COR-L47 (cell line): ENCODE data around the gene TEX2.

ENCODE experiments used
- DNase-seq: peaks from one replicate; lab custom pipeline; 2025; lab: John Stamatoyannopoulos, UW

The TEX2 gene

DNA sequence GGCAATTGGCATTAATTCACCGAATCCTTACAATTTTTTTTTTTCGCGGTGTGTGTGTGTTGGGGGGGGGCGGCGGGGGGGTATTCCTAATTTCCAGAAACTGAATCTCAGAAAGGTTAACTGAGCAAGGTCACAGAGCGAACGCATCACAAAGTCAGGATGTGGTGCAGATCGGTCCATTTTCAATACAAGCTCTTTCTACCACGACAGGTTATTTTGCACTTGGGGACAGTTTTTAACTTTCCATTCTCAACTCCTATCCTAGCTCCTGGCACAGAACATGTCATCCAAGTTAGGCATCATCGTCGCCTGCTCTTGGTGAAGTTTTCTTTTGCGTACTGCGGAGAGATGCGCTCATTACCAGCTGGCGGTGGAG is 117.7 kb downstream of the TEX2 start:
- DNase-seq = no peak

DNA sequence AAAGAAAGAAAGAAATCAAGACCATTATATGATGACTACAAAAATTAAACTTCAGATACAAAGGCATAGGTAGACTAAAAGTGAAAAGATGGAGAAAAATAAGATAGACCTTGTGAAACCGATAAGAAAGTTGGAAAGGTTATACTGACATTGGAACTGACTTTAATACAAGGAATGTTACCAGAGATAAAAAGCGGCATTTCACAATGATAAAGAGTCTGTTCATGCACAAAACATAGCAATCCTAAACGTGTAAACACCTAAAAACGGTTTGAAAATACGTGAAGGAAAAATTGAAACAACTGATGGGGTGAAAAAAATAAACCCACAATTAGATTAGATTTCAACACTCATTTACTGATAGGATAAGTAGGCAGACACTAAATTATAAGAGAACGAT is 123.5 kb downstream of the TEX2 start:
- DNase-seq = no peak

DNA sequence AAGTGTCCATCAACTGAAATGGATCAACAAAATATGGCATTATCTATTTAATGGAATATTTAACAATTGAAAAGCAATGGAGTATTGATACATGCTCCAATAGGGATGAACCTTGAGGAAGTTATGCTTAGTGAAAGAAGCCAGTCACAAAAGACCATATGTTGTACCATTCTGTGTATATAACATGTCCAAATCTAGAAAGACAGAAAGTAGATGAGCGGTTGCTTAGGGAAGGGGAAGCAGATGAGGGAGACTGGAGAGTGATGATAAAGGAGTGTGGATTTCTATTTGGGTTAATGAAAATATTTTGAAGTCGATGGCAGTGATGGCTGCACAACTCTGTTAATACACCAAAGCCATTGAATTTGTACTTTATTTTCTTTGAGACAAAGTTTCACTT is 124.6 kb downstream of the TEX2 start:
- DNase-seq = no peak

DNA sequence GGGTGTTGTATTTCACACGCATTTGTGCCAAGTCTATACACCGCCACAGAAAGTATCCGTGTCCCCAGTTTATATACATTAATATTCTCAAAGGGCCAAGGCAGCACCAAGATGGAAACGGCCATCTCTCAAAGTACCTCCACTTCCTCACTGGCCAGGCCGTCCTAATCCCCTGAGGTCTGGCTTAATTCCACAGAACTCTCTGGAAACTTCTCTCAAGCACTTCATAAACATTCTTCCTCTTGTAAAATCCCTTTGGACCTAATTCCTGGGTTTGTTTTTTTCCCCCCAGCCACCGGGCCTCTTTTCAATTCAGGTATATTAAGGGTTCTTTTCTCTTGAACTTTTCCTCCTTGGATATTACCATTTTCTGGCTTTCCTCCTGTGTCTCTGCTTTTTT is 128.1 kb downstream of the TEX2 start:
- no peak for DNase-seq

DNA sequence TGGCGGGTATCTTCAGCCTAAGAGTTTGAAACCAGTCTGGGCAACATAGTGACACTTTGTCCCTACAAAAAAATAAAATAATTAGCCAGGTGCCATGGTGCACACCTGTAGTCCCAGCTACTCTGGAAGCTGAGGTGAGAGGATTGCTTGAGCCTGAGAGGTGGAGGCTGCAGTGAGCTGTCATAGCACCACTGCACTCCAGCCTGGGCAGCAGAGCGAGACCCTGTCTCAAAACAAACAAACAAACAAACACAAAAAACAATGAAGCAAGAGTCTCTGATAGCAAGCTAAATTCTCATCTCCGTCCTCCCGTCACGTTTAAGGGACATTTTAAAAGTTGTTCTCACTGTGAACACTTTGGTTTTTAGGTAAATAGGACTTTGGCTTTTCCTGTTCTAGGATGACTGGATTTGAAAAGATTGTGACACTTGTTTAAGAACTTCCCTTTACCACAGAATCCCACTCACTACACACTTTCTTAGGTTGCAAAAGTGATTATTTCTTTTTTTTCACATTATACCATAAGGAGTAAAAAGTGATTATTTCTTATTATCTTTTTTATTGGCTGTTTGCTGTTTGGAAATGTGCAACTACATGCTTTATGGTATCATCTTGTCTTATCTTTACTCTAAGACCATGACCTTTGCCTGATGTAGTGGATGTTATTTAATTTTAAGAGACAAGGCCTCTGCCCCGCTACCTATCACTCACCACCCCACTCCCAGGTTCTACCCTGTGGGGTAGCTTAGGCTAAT is 128.7 kb downstream of the TEX2 start:
- DNase-seq = no peak

DNA sequence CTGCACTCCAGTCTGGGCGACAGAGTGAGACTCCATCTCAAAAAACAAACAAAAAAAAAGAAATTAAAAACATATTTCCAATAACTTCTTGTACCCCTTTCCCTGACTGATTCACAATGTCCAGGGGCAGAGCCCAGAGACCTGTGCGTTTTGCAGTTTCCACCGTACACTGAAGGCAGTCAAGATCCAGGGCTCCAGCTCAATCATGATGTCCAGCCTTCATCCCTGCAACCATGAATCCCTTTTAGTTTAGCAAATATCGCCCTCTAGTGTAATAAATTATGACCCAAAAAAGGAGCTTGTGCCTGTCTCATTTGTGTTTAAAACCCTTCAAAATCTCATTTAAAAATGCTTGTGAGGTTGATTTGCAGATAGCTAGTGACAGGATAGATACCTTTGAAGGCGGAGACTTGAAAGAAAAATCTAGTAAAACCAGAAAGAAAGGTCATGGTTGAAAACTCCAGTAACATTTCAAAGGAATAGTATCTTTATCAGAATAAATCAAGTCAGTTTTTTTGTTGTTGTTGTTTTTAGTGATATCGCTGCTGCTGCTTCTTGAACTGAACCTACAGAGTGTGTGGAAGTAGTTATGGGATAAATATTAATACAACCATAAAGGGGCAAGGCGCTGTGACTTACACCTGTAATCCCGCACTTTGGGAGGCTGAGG is 129.4 kb downstream of the TEX2 start:
- peak; percentile 76 for DNase-seq

DNA sequence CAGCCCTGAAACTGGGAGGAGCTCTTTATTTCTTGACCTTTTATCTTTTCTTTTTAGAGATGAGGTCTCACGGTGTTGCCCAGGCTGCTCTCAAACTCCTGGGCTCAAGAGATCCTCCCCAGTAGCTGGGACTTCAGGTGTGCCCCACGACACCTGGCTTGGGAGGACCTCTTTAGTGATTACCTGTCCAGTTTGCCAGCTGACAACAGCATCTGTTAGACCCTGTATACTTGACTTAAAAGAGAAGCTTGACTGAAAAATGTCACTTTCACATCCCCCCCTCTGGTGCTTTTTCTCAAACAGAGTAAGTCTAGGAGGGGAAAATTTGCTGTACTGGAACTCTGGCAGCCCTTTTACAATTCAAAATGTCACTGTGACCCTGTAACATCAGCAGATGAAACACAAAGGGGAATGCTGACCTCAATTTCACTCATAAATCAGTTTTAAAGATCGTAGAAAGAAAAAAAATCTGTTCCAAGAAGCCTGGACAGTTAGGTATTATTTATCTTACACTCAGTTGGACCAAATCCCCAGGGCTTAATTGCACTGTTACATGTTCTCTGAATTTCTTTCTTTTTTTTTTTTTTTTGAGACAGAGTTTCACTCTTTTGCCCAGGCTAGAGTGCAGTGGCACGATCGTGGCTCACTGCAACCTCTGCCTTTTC is 131.3 kb downstream of the TEX2 start:
- no peak for DNase-seq

DNA sequence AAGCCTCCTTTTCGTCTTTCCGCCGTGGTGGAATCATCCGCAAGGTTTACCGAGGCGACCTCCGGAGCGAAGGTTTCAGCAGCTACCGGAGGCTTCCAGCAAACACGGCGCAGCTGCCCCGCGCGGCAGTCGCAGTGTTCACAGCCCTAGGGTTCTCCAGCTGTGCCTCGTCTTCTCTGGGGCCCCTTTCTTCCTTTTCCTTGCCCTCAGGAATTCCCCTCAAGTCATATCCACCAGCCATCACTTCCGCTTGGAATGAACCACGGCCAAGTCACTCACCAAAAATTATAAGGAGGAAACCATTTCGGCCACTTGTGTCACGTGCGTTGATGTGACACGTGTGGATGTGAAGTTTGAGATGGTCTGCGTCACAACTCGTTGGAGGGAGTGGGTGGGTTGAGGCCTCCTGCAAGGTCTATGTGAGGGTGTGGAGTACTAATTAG is 132.5 kb downstream of the TEX2 start:
- DNase-seq = no peak

DNA sequence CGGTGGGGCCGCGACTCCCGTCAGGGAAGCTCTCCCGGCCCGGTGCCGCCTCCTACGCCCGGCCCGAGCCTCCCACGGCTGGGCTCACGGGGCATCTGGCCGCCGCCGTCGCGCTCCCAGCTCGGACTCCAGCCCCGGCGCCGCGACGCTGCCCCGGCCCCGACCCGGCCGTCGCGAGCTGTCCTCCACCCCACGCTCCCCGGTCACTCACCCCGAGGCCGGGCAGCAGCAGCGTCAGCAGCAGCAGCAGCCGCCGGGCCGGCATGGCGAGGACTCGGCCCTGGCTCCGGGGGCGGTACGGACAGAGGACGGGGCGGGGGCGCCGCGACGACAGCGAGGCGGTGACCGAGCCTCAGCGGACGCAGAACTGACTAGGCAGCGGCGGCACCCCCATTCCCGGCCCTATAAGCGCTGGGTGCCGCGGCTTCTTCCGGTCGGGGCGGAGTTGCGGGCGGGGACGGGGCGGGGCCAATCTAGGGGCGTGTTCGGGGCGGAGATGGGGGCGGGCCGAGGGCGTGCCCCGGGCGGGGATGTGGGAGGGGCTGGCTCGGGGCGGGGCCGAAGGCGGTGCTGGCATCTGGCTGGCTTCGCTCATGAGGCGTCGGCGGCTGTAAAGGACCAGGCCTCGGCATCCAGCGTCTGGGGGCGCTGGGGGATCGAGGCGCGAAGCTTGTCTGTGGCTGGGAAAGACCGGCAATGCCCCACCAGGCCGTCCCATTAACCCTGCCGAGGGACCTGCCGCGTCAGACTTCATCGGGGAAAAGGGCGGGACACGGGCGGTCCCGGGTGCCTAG is 133.1 kb downstream of the TEX2 start, which contains the start of gene ERN1:
TSS of gene ERN1 (minus strand) at position 380 of the 794 bp plus-strand sequence. CDS start at position 265, 115 bp downstream.
- peak; percentile 84 for DNase-seq

DNA sequence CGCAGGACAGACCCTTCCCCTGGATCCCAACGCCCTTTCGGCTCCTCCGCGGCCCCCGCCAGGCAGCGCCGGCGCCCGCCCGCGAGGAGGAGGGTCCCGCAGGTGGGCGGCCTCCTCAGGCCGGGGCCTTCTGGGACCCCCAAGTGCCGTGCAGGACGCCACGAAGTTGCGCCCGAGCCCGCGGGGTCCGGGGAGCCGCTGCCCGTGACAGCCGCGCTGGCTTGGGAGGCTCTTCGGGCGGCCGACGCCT is 133.6 kb downstream of the TEX2 start:
- no peak for DNase-seq

DNA sequence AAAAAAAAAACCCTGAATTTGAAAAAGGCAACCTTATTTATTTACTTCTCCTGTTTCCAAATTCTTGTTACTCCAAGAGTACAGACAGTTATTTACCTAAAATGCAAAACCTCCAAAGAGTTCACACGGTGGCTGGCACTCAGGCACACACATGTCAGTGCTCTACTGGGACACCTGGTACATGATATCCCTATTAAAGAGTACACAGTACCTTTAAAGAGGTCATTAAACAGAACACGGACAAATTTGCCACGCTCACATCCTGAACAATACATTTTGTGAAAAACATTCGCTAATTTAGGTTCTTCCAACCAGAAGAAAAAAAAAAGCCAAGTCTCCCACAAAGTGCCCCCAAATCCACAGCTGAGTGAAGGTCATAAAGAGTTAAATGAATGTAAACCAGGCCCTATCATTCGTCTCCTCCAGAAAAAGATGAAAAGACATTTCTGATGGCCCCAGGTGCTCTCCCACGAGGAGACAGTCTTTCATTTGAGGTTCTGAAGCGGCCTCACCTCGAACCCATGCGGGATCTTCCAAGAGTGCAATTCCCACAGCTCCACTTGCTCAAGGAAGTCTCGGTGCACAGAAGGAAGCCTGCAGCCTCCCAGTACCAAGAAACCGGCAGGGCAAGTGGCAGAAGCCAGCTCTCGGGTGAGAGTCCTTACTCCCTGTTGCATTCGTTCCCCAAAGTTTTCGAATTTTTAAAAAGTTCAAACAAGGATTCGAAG is 134.1 kb downstream of the TEX2 start:
- no peak for DNase-seq

DNA sequence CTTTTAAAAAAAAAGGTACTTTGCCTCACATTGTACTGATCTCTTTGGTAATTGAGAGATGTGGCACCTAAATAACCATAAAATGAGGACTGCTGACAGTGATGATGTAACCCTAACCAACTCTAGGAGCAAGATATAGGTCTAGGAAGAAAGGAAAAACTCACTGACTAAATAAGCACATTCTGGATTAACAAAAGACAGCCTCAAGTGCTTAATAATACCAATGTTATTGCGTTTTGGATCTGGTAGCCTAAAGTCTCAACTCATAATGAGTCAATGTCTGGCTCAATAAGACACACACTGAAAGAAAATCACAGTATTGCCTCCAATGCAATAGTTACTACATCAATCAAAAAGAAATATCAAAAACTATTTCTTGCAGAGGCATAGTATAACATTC is 136.1 kb downstream of the TEX2 start:
- no peak for DNase-seq

DNA sequence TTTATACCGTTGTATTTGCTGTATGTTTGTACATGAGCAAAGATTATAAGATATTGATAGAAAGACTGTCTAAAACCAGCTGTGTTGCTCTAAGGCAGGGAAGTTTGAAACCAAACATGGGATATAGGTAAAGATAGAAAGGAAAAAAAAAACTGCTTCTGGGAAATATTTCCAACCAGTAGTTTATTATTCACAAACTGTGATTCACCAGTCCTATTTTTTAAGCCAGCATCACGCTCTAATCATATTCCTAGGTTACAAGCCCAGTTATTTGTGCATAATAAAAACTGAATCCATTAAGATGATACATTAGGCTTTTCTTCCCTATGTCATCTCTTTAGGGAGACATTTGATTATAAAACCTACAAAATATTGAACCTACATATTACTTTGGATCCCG is 137.1 kb downstream of the TEX2 start:
- DNase-seq = no peak

DNA sequence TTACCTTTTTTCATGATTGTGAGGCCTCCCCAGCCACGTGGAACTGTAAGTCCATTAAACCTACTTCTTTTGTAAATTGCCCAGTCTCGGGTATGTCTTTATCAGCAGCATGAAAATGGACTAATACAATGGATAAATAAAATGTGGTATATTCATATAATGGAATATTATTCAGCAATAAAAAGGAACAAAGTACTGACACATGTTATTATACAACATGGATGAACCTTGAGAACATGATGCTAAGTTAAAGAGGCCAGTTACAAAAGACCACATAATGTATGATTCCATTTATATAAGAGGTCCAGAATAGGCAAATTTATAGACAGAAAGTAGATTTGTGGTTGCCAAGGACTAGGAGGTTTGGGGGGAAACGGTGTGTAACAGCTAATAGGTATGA is 138.5 kb downstream of the TEX2 start:
- no peak for DNase-seq

DNA sequence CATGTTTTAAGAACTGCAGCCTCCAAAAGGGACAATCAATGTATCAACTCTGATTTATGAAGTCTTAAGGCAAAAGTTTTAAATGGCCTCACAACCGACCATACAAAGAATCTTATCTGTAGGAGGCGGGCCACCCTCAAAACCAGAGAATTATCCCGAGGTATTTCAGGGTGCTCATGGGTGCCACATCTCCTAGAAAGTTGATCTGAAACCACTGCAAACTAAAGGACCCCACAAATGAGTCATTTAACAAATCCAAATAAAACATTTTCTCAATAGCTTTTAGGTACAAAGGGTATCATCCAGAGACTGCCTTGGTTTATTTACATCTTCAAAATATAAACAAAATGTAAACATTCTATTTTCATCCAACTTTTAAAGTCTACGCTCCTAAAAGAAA is 139.9 kb downstream of the TEX2 start:
- DNase-seq = no peak

DNA sequence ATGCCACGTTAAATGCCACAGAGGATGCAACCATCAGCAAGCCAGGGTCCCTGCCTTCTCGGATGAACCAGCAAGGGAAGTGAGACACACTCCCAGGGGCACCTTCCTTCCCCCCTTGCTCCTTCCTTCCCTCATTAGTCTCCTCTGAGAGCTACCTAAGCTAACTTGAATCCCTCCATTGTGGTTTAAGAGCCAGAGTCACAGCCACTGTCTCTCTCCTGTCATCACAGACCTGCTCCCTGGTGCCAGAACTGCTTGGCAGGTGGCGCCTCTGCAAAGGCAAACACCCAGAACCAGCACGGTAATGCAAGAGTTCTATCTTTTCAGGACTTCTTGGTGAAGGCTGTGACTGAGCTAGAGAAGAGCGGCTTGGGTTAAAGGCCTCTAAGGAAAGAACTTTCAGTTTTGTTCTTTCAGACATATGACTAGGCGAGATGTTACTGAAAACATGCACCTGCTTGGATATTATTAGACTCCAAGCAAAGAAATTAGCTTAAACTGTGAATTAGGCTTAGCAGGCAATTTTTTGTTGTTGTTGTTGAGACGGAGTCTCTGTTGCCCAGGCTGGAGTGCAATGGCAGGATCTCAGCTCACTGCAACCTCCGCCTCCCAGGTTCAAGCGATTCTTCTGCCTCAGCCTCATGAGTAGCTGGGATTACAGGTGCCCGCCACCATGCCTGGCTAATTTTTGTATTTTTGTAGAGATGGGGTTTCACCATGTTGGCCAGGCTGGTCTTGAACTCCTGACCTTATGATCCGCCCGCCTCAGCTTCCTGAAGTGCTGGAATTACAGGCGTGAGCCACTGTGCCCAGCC is 141.9 kb downstream of the TEX2 start:
- DNase-seq = peak; percentile 54

DNA sequence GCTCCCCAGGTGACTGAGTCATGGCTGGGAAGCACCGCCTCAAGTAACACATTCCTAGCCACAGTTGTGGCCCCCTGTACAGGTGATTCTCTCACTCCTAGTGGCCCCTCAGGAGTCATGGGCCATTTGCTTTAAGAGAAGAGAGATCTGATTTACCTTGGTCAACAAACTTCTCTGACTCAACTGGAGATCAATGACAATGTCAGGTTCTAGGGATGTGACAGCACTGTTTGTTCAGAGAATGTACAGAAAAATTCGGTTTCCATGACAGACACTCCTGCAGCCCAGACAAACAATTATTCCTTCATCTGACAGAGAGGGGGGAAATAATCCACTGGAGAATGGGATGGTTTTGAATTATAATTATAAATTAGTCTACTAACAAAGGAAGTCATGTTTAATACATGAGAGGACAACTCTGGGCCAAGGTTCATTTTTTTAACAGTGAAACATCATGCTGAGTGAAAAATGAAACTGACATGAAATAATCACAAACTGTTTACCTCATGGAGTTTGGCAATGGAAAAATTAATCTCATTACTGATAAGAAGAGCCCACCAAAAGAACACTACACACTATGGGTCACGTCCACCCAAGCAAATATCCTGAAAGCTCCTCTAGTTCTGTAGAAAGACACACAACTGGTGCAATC is 142.8 kb downstream of the TEX2 start:
- peak; percentile 25 for DNase-seq

DNA sequence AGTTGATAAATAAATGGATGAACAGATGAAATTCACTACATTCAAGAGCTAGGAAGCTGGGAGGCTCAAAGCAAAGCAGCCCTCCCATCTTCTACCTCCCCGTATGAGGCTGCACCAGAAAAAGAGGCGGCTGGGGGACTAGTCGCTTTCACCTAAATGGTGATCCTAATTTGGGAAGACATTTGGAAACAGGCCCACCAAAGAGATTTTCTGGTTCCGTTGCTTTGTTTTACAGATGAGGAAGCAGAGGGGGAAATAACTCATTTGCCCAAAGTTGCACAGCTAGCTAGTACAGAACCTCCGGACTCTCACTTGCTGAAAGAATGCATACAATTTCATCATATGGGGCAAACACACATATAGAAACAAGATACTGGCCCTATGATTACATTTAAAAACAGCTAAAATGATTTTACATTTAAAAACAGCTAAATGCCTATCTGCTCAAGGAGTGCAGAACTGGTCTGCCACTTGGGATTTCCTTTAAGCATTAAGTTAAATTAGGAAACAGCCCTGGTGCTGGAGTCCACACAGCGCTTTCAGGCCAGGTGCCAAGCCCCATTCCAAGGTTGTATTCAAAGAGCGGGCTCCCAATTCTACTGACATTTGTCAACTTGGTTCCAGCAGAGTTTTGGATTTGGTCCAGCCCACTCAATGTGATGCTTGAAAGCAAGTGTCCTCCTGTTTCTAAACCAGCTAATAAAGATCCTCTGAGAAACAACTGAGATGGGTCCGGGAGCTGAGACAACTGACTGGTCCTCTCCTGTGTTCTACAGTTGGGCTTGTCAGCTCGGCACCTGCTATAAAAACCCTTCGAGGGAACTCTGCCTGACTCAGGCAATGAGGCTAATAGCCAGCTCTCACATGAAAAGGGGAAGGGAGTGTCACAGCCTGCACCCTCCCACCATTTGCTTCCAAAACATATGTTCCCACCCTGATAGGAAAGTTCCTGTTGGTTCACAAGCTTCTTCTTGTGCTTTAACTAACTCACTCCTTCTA is 144.8 kb downstream of the TEX2 start:
- DNase-seq = peak; percentile 73

DNA sequence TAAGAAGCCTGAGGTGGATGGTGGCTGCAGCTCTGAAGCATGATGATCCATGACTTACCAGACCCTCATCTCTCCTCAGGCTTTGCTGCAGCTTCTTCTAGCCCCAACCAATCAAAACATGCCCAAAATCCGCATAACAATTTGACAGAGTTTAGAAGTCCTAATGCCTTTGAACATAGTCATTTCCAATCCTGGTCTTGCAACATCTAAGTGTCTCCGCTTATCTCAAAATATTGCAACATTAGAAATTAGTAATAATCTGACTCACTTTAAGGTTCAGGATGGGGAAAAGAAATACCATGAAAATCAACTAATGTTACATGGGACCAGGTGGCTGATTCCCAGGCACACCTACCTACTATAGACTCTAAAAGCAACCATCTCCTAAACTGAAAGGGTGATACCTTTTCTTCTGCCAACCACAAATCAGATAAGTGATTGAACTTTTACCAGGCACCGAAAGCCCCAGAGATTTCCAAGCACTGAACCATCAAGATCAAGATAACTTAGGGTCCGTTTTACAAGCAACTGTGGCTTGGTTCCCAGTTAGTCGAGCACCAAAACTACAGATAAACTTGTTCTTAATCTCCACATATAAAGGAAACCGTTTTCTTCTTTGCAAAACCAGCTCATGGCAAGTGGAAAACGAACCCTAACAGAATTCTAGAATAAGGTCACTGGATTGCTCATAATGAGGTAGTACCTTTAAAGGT is 147.1 kb downstream of the TEX2 start:
- no peak for DNase-seq
